ENCODE measurements around the gene PPBP.

The PPBP gene

DNA sequence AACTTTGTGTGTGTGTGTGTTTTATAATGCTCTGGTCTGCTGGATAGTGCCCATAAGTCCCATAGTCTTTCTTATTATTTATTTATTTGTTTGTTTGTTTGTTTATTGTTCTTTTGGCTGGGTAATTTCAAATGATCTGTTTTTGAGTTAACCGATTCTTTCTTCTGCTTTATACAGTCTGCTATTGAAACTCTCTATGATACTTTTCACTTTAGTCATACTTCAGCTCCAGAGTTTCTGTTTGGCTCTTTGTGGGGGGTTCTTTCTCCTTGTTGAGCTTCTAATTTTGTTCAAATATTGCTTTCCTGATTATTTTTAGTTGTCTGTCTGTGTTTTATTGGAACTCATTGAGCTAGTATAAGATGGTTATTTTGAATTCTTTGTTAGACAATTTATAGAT, 40.5 kb upstream of the PPBP start:
- TF ChIP-seq, protein P1, sequence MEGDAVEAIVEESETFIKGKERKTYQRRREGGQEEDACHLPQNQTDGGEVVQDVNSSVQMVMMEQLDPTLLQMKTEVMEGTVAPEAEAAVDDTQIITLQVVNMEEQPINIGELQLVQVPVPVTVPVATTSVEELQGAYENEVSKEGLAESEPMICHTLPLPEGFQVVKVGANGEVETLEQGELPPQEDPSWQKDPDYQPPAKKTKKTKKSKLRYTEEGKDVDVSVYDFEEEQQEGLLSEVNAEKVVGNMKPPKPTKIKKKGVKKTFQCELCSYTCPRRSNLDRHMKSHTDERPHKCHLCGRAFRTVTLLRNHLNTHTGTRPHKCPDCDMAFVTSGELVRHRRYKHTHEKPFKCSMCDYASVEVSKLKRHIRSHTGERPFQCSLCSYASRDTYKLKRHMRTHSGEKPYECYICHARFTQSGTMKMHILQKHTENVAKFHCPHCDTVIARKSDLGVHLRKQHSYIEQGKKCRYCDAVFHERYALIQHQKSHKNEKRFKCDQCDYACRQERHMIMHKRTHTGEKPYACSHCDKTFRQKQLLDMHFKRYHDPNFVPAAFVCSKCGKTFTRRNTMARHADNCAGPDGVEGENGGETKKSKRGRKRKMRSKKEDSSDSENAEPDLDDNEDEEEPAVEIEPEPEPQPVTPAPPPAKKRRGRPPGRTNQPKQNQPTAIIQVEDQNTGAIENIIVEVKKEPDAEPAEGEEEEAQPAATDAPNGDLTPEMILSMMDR (IDR thresholded peaks at IDR 0.05; ENCODE audit: insufficient read depth, low read length, missing control alignments): no peak
- no peak overlapping the region for H3K4me3 ChIP-seq (ENCODE audit: low read depth, low read length)
- no peak for DNase-seq (ENCODE audit: low read depth, low spot score)
- POLR2A ChIA-PET: no interaction called here
- CTCF ChIA-PET: interaction anchor here (1.2 to 1.4 kb wide), 2 partner anchors 9 to 10 kb away, joined by 4 read pairs; partner anchors contain the start of gene CXCL3

DNA sequence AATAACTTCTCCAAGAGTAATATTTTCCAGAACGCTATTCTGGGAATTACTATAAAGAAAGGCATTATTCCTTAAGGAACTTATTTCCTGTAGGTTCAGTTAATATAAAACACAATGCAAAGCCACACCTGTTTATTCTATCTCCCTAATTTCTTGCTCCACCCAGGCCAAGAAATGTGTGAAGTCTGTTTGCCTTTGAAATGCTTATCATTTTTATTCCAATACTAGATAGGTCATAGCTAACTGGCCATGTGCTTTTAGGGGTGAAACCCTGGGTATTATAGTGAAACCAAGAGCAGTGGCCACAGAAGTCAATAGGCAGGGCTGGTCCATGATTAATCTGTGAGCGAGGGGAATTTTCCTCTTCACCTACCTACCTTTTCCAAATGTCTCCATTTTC, 35.7 kb upstream of the PPBP start:
- no peak for DNase-seq (ENCODE audit: low read depth, low spot score)
- CTCF ChIA-PET: interaction anchor here (1.5 kb wide), 1 partner anchor 14 kb away, joined by 6 read pairs; the partner anchor contains the start of gene CXCL3
- POLR2A ChIA-PET: no interaction called here
- no peak overlapping the region for H3K4me3 ChIP-seq (ENCODE audit: low read depth, low read length)
- TF ChIP-seq, protein P1 (IDR thresholded peaks at IDR 0.05; ENCODE audit: insufficient read depth, low read length, missing control alignments): no peak

DNA sequence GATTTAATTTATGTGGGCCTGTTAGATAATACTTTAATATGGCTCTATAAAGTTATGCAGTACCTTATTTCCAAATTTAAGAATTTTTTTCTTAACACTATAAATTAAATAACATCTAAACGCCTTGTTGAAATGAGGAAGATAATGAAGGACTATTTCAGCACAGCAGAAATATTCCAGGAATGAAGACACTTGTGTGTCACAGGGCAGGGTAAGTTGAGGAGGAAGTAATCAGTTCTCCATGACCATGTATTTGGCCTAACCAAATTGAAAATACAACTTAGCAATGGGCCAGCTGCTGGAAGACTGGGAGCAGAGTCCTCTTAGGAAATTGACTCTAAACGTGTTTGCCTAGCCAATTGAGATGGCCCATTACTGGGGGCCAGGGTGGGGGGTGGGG, 33.6 kb upstream of the PPBP start:
- TF ChIP-seq, protein P1 (IDR thresholded peaks at IDR 0.05; ENCODE audit: insufficient read depth, low read length, missing control alignments): no peak
- POLR2A ChIA-PET: no interaction called here
- DNase-seq (ENCODE audit: low read depth, low spot score): no peak
- H3K4me3 ChIP-seq (ENCODE audit: low read depth, low read length): no peak overlapping the region
- CTCF ChIA-PET: interaction anchor here (1.3 kb wide), 1 partner anchor 17 kb away, joined by 4 read pairs; the partner anchor contains the start of gene CXCL3

DNA sequence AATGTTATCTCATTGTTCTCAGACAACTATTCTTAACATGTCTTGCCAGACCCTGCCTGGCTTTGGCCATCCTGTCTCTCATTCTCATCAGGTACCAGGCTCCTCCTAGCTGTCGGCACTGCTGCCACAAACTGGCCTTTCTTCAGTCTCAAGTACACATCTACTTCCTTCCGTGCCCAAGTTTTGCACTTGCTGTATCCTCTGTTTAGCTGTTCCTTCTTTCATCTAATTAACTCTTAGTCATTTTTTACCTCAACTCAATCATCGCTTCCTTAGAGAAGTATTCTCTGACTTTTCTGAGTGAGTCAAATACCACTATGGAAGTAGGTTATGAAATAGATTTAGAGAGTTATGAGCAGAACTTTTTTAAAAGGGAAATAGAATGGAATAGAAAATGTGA, 30.8 kb upstream of the PPBP start:
- DNase-seq (ENCODE audit: low read depth, low spot score): no peak
- TF ChIP-seq, protein P1 (IDR thresholded peaks at IDR 0.05; ENCODE audit: insufficient read depth, low read length, missing control alignments): no peak
- POLR2A ChIA-PET: no interaction called here
- CTCF ChIA-PET: interaction anchor here (0.9 kb wide), 1 partner anchor 19 kb away, joined by 6 read pairs; the partner anchor contains the start of gene CXCL3
- no peak overlapping the region for H3K4me3 ChIP-seq (ENCODE audit: low read depth, low read length)

DNA sequence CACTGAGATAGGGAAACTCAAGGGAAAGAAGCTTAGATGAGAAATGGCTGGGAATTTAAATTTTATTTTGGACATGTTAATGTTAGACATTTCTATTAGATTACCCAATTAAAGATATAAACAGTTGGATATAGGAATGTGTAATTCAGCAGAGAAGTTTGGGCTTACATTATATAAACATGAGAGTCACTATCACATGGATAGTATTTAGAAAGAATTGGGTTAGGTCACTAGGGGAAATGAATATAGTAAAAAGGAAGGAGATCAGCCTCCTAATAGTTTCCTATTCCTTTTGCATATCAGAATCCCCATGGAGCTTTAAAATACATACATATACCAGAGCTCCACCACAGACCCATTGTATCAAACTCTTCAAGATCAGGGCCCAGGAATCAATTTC, 30.1 kb upstream of the PPBP start:
- ChIA-PET CTCF (interaction anchor here (0.9 kb wide), 1 partner anchor 20 kb away, joined by 6 read pairs; the partner anchor contains the start of gene CXCL3), POLR2A (no interaction called here)
- no peak for DNase-seq (ENCODE audit: low read depth, low spot score)
- no peak overlapping the region for H3K4me3 ChIP-seq (ENCODE audit: low read depth, low read length)
- TF ChIP-seq, protein P1 (IDR thresholded peaks at IDR 0.05; ENCODE audit: insufficient read depth, low read length, missing control alignments): no peak

- ChIA-PET CTCF (interaction anchor here (1.8 kb wide), 1 partner anchor 21 kb away, joined by 6 read pairs; no protein-coding TSS in a partner anchor), POLR2A (no interaction called here)
- no peak overlapping the region for H3K4me3 ChIP-seq (ENCODE audit: low read depth, low read length)
- TF ChIP-seq, protein P1 (IDR thresholded peaks at IDR 0.05; ENCODE audit: insufficient read depth, low read length, missing control alignments): no peak
- no peak for DNase-seq (ENCODE audit: low read depth, low spot score)
These were observed 28.1 kb upstream of the PPBP start for GRCh38 chr4:74016068-74016467.

All from AG04449 (cell line).